Erythroblast (primary cell): ENCODE data around the gene DLG2.

ENCODE experiments used
- GATA1 ChIP-seq: IDR thresholded peaks from 2 replicates; pipeline ENCODE4 v1.6.1; 2011; ENCODE audit warnings: low read depth, mild to moderate bottlenecking, control low read depth, low read length, moderate library complexity
- POLR2A ChIP-seq: IDR thresholded peaks from 2 replicates; pipeline ENCODE4 v1.6.1; 2011; ENCODE audit warnings: mild to moderate bottlenecking, low read length

DNA sequence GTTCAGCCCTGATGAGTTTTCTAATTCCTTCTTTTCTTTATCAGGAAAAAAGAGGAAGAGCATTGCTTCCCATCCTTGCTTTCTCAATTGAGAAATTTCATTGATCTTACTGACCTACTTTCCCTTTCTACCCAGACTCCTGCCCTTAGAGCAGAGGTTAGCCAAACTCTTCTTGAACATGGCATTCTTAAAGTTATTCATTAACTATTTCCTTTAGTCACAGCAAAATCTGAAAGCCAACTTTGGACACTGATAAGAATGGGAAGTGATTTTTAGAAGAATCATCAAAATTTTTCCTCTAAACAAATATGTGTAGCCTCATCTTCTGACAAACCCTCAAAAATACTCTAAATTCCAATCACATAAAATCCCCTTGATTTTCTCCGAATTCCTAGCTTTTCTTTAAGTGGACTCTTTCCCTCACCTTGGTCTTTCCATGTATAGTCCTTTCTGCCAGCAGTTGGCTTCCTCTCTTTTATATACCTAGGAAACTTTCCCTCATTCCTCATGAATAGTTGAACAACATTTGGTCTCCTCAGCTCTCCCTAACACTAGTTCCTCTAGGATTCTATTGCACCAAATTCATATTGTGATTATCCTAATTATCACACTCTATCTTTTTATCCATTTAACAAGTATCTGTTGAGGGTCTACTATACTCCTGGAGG lies 1774.2 kb downstream of the DLG2 start:
- TF ChIP-seq POLR2A, result no peak
- no peak for TF ChIP-seq GATA1
